HG02588 (cell line): ENCODE results near the gene CRYBA2.

Experiments
- ATAC-seq: cut with Tn5 transposase; IDR thresholded peaks from one replicate; pipeline ENCODE4 v1.9.1; 2021; ENCODE audit warnings: mild to moderate bottlenecking, moderate library complexity; ENCODE audit not compliant: unreplicated experiment

CRYBA2 gene

GRCh38 chr2:218999881-219000568, 6.8 kb upstream of the CRYBA2 start:
- ATAC-seq = no peak

- ATAC-seq = no peak
Observed at GRCh38 chr2:218999021-218999880, 6.0 kb upstream of the CRYBA2 start.

GRCh38 chr2:218998414-218999002, 5.3 kb upstream of the CRYBA2 start:
- ATAC-seq = no peak

- no peak for ATAC-seq
Observed at GRCh38 chr2:218997731-218998130, 4.5 kb upstream of the CRYBA2 start.

GRCh38 chr2:218996937-218997336, 3.7 kb upstream of the CRYBA2 start:
- ATAC-seq = no peak

GRCh38 chr2:218995972-218996711, 2.9 kb upstream of the CRYBA2 start:
- ATAC-seq = no peak

GRCh38 chr2:218995561-218995960, 2.3 kb upstream of the CRYBA2 start:
- no peak for ATAC-seq

- ATAC-seq = no peak
Observed at GRCh38 chr2:218992703-218993344, 398 bp downstream of the CRYBA2 start.

GRCh38 chr2:218992196-218992595, 1.0 kb downstream of the CRYBA2 start:
- no peak for ATAC-seq

GRCh38 chr2:218991674-218992168, 1.5 kb downstream of the CRYBA2 start:
- ATAC-seq = no peak

GRCh38 chr2:218990612-218991011, 2.6 kb downstream of the CRYBA2 start:
- ATAC-seq = no peak

- ATAC-seq = no peak
Observed at GRCh38 chr2:218990052-218990451, 3.2 kb downstream of the CRYBA2 start.

- no peak for ATAC-seq
Observed at GRCh38 chr2:218988650-218989049, 4.6 kb downstream of the CRYBA2 start.

GRCh38 chr2:218988164-218988563, 5.1 kb downstream of the CRYBA2 start:
- ATAC-seq = no peak

GRCh38 chr2:218986148-218986761, 7.0 kb downstream of the CRYBA2 start:
- no peak for ATAC-seq

GRCh38 chr2:218985325-218986091, 7.7 kb downstream of the CRYBA2 start:
- ATAC-seq = no peak

- ATAC-seq = no peak
Observed at GRCh38 chr2:218985021-218985324, 8.2 kb downstream of the CRYBA2 start, which contains the start of gene FEV. Gene FEV, minus strand, starts transcription at chr2:218985184. Its CDS starts 109 bp downstream, at chr2:218985075.

GRCh38 chr2:218984239-218985020, 8.8 kb downstream of the CRYBA2 start:
- ATAC-seq = no peak

- no peak for ATAC-seq
Observed at GRCh38 chr2:218983934-218984238, 9.3 kb downstream of the CRYBA2 start.
